SIG-M5 (cell line): ENCODE data around the gene CLDN16.

ENCODE experiments used
- DNase-seq: peaks from one replicate; lab custom pipeline; 2025; lab: John Stamatoyannopoulos, UW

Gene CLDN16, protein sequence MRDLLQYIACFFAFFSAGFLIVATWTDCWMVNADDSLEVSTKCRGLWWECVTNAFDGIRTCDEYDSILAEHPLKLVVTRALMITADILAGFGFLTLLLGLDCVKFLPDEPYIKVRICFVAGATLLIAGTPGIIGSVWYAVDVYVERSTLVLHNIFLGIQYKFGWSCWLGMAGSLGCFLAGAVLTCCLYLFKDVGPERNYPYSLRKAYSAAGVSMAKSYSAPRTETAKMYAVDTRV

GRCh38 chr3:190387578-190388213 is at the start of gene CLDN16:
Gene CLDN16, plus strand, starts transcription at chr3:190388163. Its CDS starts 167 bp downstream, at chr3:190388330.
- DNase-seq = no peak

GRCh38 chr3:190338717-190339116 is 49.2 kb upstream of the CLDN16 start:
- DNase-seq = no peak

DNA sequence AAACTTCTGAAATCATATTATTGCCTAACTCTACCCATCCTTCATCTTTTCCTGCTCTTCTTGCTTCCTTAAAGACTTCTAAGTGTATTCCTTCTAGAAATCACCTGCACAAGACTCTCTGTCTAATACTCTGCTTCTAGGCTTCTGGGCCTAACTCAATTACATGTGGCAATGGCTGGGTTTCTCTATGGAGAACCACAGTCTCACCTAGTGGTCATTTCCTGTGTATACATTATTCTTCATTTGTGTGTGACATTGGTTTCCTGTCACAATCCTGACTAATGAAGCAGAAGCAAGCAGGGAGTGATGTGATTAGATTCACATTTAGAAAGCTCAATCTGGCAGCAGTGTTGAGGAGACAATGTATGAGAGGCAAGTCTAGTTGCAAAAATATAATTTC is 48.8 kb upstream of the CLDN16 start:
- no peak for DNase-seq

DNA sequence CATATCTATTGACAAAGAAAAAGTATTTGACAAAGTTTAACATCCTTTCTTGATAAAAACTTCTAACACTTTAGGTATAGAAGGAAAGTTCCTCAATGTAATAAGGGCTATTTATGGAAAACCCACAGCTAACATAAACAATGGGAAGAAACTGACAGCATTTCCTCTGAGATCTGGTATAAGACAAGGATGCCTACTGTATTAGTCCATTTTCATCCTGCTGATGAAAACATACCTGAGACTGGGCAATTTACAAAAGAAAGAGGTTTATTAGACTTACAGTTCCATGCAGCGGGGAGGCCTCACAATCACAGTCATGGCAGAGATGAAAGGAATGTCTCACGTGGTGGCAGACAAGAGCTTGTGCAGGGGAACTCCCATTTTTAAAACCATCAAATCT is 47.9 kb upstream of the CLDN16 start:
- no peak for DNase-seq

DNA sequence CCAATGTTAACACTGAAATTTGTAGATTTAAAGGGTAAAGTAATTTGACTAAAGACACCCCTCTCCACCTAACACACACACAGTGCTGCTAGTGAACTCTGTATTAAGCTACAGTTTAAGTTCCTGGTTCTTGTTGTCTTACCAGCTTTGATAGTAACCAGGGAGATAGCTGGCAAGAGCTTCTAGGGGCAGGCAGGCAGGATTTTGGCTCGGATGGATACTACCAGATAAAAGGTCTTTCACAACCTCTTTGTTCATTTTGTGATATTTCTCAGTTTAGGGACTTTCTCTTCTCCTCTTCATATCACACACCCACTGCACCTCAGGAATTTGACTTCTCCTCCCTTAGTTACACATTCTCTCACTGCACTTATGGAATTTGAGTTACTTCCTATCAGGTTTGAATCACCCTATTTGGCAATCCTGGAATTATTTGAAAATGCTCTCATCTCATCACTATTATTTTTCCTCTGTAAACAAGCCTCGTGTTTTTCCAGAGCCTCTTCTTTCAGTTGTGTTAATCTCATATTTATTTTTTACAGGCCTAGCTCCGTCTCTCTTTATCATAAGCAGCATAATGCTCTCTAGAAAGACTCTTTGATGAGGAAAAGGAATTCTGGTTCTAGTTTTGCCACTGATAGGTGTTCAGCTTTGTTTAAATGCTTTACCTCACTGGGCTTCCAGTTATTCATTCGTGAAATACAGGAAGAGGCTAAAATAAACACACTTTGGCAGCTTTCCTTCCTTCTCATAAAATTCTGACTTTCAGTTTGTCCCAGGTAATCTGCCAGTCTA is 42.7 kb upstream of the CLDN16 start:
- no peak for DNase-seq

DNA sequence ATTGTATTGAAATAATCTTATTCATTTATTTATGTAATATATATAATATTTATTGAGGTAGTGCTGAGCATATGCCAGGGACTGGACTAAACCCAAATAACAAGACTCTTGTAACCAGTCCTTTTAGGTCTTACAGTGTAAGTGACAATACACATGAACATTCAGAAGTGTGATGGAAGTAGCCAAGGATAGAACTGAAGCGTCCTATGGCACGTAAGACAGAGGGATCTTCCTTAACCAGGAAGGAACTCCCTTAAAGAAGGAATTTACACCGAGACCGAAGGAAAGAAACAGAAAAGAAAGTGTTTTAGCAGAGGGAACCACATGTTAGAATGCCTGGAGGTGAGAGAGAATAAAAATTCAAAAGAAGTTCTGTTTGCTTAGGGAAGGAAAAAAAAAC is 42.1 kb upstream of the CLDN16 start:
- DNase-seq = no peak

GRCh38 chr3:190346541-190346940 is 41.4 kb upstream of the CLDN16 start:
- DNase-seq = no peak

GRCh38 chr3:190352861-190353457 is 35.0 kb upstream of the CLDN16 start:
- DNase-seq = no peak

DNA sequence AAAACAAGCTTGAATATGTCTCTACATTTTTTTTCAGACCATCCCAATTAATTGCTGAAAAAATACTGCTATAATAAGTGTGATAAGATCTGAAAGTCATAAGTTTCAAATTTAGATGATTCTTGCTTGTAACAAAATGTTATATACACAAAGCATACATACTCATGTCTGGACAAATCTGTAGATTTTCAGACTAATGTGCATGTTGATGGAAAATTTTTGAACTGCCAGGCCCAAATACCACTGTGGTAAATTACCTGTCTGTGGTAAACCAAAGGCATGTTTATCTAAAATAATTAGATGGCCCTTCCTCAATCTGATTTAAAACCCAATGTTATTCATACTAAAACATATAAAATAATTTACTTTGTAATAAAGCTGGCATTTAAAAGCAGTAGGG is 31.7 kb upstream of the CLDN16 start:
- no peak for DNase-seq

DNA sequence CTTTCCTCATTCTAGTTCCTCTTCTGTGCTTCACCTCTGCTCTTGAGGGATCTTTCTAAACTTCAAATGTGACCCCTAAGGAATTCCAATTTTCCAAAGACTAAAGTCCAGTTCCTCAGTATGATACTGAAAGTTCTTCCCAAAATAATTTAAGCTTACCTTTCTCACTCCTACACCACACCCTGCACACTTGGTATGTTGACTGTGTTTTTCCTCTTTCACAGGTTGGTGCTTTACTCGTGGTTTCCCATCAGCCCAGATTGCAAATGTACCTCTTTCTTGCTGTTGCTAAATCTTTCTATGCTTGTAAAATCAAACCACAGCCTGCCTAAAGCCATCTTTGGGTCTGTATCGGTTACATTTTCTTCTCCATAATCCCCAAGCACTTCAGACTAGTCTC is 30.5 kb upstream of the CLDN16 start:
- no peak for DNase-seq

- DNase-seq = no peak
Measured at GRCh38 chr3:190359813-190360212, 28.1 kb upstream of the CLDN16 start.

DNA sequence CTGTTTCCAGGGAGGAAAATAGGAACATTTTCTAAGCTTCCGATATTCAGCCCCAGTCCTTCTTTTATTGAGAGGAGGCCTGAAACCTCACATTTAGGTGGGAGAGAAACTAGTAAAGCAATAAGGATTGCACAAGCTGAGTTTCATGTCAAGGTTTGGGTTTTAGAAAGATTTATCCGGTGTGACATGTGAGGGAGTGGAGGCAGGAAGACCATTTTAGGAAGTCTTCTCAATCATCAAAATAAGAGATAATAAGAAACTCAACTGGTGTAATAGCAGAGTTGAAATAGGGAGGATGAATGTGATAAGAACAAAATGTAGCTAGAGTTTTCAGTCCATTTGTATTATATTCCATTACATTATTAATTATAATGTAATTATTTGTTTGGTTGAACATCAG is 27.7 kb upstream of the CLDN16 start:
- DNase-seq = no peak

DNA sequence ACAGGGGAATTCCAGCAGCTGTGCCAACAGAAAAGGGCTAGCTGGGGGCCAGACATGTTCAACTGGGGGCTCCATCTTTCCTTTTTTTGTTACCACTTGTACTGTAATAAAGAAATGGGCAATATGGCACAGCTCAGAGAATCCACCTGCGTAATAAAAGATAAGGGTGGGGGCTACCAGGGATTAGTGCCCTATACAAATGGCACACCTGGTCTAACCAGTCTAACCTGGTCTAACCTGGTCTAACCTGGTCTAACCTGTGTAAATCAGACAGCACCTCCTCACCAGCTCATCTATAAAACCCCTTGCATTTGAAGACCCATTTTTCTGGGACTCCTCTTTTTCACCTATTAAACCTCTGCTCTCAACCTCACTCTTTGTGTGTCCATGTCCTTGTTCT is 26.2 kb upstream of the CLDN16 start:
- DNase-seq = no peak

DNA sequence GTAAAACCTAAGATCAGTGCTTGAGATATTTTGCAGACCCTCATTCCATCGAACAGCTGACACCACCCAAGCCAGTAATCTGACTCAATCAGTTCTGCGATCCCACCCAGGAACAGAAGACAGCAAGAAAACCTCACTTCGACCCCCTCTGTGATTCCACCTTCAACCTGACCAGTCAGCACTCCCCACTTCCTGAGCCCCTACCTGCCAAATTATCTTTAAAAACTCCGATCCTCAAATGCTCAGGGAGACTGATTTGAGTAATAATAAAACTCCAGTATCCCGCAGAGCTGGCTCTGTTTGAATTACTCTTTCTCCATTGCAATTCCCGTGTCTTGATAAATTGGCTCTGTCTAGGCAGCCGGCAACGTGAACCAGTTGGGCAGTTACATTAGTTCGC is 25.7 kb upstream of the CLDN16 start:
- no peak for DNase-seq

- DNase-seq = no peak
Measured at GRCh38 chr3:190366133-190366532, 21.8 kb upstream of the CLDN16 start.

GRCh38 chr3:190368881-190369280 is 19.1 kb upstream of the CLDN16 start:
- DNase-seq = no peak

- DNase-seq = no peak
Measured at GRCh38 chr3:190369668-190370295, 18.2 kb upstream of the CLDN16 start.

GRCh38 chr3:190370369-190370768 is 17.6 kb upstream of the CLDN16 start:
- no peak for DNase-seq

GRCh38 chr3:190371152-190371551 is 16.8 kb upstream of the CLDN16 start:
- no peak for DNase-seq

GRCh38 chr3:190375246-190375645 is 12.7 kb upstream of the CLDN16 start:
- DNase-seq = no peak

- DNase-seq = no peak
Measured at GRCh38 chr3:190375671-190376070, 12.3 kb upstream of the CLDN16 start.

DNA sequence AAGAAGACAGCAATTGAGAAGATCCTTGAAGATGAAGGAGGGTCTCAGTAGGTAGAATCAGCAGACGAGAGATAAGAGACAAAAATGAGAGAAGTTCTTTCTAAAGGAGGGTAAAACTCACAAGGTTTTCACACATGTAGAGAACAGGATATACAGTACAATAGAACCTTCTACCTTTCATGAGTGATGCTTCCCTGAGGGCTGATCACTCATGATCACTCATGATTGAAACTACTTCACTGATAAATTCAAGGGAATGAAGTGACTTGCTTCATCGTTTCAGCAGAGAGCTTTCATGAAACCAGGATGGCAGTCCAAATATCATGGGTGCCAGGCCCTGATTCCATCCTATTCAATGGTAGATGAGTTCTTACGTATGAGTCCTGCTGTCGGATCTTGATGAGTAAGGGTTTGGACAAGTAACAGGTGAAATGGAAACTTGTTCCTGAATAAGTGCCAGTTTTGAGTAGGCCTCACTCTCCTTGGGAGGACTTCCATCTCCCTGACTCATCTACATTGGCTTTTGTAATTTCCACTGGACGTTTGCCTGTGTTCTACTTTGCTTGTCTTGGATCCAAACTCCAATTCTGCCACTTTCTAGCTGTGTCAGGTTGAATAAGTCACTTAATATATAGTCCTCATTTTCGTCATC is 9.6 kb upstream of the CLDN16 start:
- no peak for DNase-seq
